Loucy (cell line): ENCODE results near the gene BTNL9.

Experiments used
- EZH2phosphoT487 ChIP-seq: fragments of 200-600 bp; IDR thresholded peaks from 2 replicates; pipeline ENCODE4 v1.6.1; 2018; ENCODE audit warnings: antibody characterized with exemption, mild to moderate bottlenecking, moderate library complexity, borderline replicate concordance
- TF ChIP-seq, protein P1 (sequence below): fragments of 200-600 bp; sonication (generic); conservative IDR thresholded peaks from 2 replicates; pipeline ENCODE4 v1.5.1; 2014; ENCODE audit warnings: mild to moderate bottlenecking, antibody characterized with exemption, low read length

- TF ChIP-seq, protein P1, sequence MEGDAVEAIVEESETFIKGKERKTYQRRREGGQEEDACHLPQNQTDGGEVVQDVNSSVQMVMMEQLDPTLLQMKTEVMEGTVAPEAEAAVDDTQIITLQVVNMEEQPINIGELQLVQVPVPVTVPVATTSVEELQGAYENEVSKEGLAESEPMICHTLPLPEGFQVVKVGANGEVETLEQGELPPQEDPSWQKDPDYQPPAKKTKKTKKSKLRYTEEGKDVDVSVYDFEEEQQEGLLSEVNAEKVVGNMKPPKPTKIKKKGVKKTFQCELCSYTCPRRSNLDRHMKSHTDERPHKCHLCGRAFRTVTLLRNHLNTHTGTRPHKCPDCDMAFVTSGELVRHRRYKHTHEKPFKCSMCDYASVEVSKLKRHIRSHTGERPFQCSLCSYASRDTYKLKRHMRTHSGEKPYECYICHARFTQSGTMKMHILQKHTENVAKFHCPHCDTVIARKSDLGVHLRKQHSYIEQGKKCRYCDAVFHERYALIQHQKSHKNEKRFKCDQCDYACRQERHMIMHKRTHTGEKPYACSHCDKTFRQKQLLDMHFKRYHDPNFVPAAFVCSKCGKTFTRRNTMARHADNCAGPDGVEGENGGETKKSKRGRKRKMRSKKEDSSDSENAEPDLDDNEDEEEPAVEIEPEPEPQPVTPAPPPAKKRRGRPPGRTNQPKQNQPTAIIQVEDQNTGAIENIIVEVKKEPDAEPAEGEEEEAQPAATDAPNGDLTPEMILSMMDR = no peak
- TF ChIP-seq EZH2phosphoT487 = no peak
Measured at GRCh38 chr5:181061645-181062044, 21.6 kb downstream of the BTNL9 start.
